Common myeloid progenitor, CD34-positive (primary cell): ENCODE data around the gene CTSW.

Experiments
- CTCF ChIA-PET: fragments of 350-600 bp; sonication (Branson Sonifier 250); formaldehyde crosslinking; loops from one replicate; lab custom pipeline; 2021; ENCODE audit warnings: antibody characterized with exemption; lab: Charles Lee
- POLR2A ChIA-PET: fragments of 350-600 bp; sonication (Branson Sonifier 250); formaldehyde crosslinking; loops from one replicate; lab custom pipeline; 2021; ENCODE audit warnings: antibody characterized with exemption; lab: Charles Lee
- DNase-seq, 3 donors: peaks; one replicate each; pipeline versions ENCODE4 v3.0.0 to v3.0.0-alpha.2; 2013
- H3K27ac ChIP-seq, 2 experiments: 1 replicate in 1 of 2; 2 replicates in 1 of 2; pipeline ENCODE4 v1.7.0; 2013; ENCODE audit warnings: inconsistent platforms in 2 of 2, low read length in 2 of 2, mild to moderate bottlenecking in 2 of 2, low read depth in 1 of 2, moderate library complexity in 1 of 2; ENCODE audit not compliant: severe bottlenecking in 2 of 2, insufficient read depth in 1 of 2, poor library complexity in 1 of 2
- H3K27me3 ChIP-seq, 5 experiments: replicated peaks in 2 of 5; 1 replicate in 3 of 5; 2 replicates in 2 of 5; pipeline versions ENCODE4 v1.6.1 to v1.7.0; 2013; ENCODE audit warnings: low read length in 4 of 5, mild to moderate bottlenecking in 2 of 5, moderate library complexity in 2 of 5, inconsistent platforms in 1 of 5; ENCODE audit not compliant: insufficient read depth in 5 of 5, control insufficient read depth in 4 of 5
- H3K36me3 ChIP-seq, 4 experiments: 1 replicate in 2 of 4; 2 replicates in 2 of 4; pipeline versions ENCODE4 v1.6.1 to v1.7.0; 2013; ENCODE audit warnings: low read length in 3 of 4, control low read depth in 1 of 4, mild to moderate bottlenecking in 1 of 4; ENCODE audit not compliant: control insufficient read depth in 4 of 4, insufficient read depth in 4 of 4
- H3K4me1 ChIP-seq, 4 experiments: 1 replicate in 3 of 4; 2 replicates in 1 of 4; pipeline versions ENCODE4 v1.6.1 to v1.7.1; 2013; ENCODE audit warnings: low read length in 3 of 4, mild to moderate bottlenecking in 3 of 4, control low read depth in 1 of 4, inconsistent platforms in 1 of 4, moderate library complexity in 1 of 4; ENCODE audit not compliant: control insufficient read depth in 4 of 4, insufficient read depth in 4 of 4; ENCODE audit errors: control extremely low read depth in 1 of 4
- H3K4me3 ChIP-seq, 7 experiments: 1 replicate in 4 of 7; 2 replicates in 3 of 7; pipeline versions ENCODE4 v1.5.1 to v1.7.0; 2013; ENCODE audit warnings: mild to moderate bottlenecking in 7 of 7, low read length in 6 of 7, moderate library complexity in 6 of 7, inconsistent platforms in 2 of 7, low read depth in 2 of 7, control low read depth in 1 of 7; ENCODE audit not compliant: insufficient read depth in 4 of 7, control insufficient read depth in 1 of 7; ENCODE audit errors: extremely low read depth in 1 of 7
- H3K9me3 ChIP-seq, 5 experiments: 1 replicate in 4 of 5; 2 replicates in 1 of 5; pipeline versions ENCODE4 v1.6.1 to v1.7.1; 2013; ENCODE audit warnings: low read length in 4 of 5, mild to moderate bottlenecking in 2 of 5, inconsistent platforms in 1 of 5, low read depth in 1 of 5, moderate library complexity in 1 of 5; ENCODE audit not compliant: control insufficient read depth in 4 of 5, insufficient read depth in 2 of 5; ENCODE audit errors: control extremely low read depth in 1 of 5
- WGBS: methylation state at CpG from one replicate; pipeline ENCODE4 v1.1.5; 2013; ENCODE audit not compliant: insufficient coverage; 5-methylcytosine and 5-hydroxymethylcytosine counted together

CTSW gene

GRCh38 chr11:65927904-65928397 is 48.3 kb downstream of the CTSW start:
- WGBS: 0% methylated on average over 5 of the region's 9 CpGs
- DNase-seq: peak; percentile 97 to 99 (median 98)
- peaks cover 0 to 15% (median 7%) of the 10 kb centered on the region in 4 experiments for H3K36me3 ChIP-seq
- CTCF ChIA-PET: interaction anchor here (0.9 to 1.7 kb wide), 9 partner anchors 8 to 57 kb away, joined by 3 to 4 read pairs (median 3); partner anchors contain the start of gene CCDC85B
- H3K9me3 ChIP-seq: no peaks in the 10 kb centered on the region
- H3K27me3 ChIP-seq: no peaks in the 10 kb centered on the region
- POLR2A ChIA-PET: interaction anchor here (0.6 to 1.2 kb wide), 6 partner anchors 8 to 54 kb away, joined by 3 to 4 read pairs (median 3); partner anchors contain the start of genes CCDC85B and FIBP
- H3K27ac ChIP-seq: peak overlapping the region; percentile 27 to 77
- peaks cover 7 to 41% (median 39%) of the 10 kb centered on the region in 4 experiments for H3K4me1 ChIP-seq
- peak overlapping the region in 5 of 7 experiments; percentile 23 to 66 (median 50) for H3K4me3 ChIP-seq

DNA sequence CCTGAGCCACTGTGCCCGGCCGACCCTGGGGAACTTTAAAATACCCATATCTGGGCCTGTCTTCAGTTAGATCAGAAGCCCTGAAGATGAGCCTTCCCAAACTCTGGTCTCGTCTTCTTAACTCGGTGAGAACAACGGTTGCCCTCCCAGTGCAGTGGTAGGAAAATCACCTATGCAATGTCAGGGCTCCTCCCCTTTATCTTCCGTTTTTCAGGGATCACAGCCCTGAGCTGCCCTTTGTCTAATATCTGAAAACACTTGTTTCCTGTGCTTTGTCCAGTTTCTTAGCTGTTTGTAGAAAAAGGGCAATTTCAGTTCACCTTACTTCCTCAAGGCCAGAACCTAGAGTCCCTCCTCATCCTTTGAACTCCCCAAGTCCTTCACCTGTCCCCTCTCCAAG is 49.0 kb downstream of the CTSW start:
- DNase-seq: peak in 1 of 3 donors; percentile 18
- peaks cover 7 to 41% (median 39%) of the 10 kb centered on the region in 4 experiments for H3K4me1 ChIP-seq
- 33% methylated on average over 6 of the region's 6 CpGs for WGBS
- no peaks in the 10 kb centered on the region for H3K9me3 ChIP-seq
- H3K36me3 ChIP-seq: peaks cover 0 to 9% (median 4%) of the 10 kb centered on the region in 4 experiments
- H3K4me3 ChIP-seq: peak overlapping the region in 3 of 7 experiments; percentile 23 to 66 (median 52)
- peak overlapping the region; percentile 46 to 77 for H3K27ac ChIP-seq
- POLR2A ChIA-PET: interaction anchor here (0.7 to 1.0 kb wide), 3 partner anchors 9 to 40 kb away, joined by 3 to 4 read pairs (median 3); partner anchors contain the start of genes CCDC85B and FIBP
- no peaks in the 10 kb centered on the region for H3K27me3 ChIP-seq
- CTCF ChIA-PET: interaction anchor here (0.9 to 2.0 kb wide), 9 partner anchors 8 to 47 kb away, joined by 3 to 8 read pairs (median 3); partner anchors contain the start of gene CCDC85B

GRCh38 chr11:65931773-65932557 is 52.3 kb downstream of the CTSW start:
- no peaks in the 10 kb centered on the region for H3K36me3 ChIP-seq
- no peak overlapping the region for H3K27ac ChIP-seq
- peaks cover 7 to 40% (median 38%) of the 10 kb centered on the region in 4 experiments for H3K4me1 ChIP-seq
- WGBS: 81% methylated on average over 11 of the region's 13 CpGs
- H3K4me3 ChIP-seq: no peak overlapping the region
- DNase-seq: peak in 2 of 3 donors; percentile 43 to 47
- H3K9me3 ChIP-seq: no peaks in the 10 kb centered on the region
- ChIA-PET POLR2A (interaction anchor here (0.7 to 1.6 kb wide), 3 partner anchors 29 to 43 kb away, joined by 3 to 5 read pairs (median 4); no protein-coding TSS in a partner anchor), CTCF (interaction anchor here (0.8 to 3.6 kb wide), 8 partner anchors 10 to 43 kb away, joined by 3 to 34 read pairs (median 4); partner anchors contain the start of genes C11orf68, CCDC85B and FIBP)
- H3K27me3 ChIP-seq: no peaks in the 10 kb centered on the region

GRCh38 chr11:65932558-65932919 is 52.9 kb downstream of the CTSW start:
- Histone ChIP-seq H3K27ac (no peak overlapping the region), H3K4me1 (peaks cover 7 to 35% (median 33%) of the 10 kb centered on the region in 4 experiments), H3K36me3 (no peaks in the 10 kb centered on the region), H3K9me3 (no peaks in the 10 kb centered on the region), H3K4me3 (no peak overlapping the region), H3K27me3 (no peaks in the 10 kb centered on the region)
- ChIA-PET POLR2A (interaction anchor here (0.7 to 1.6 kb wide), 3 partner anchors 30 to 44 kb away, joined by 3 to 5 read pairs (median 4); no protein-coding TSS in a partner anchor), CTCF (interaction anchor here (1.3 to 3.6 kb wide), 5 partner anchors 11 to 44 kb away, joined by 3 to 34 read pairs (median 5); partner anchors contain the start of genes C11orf68, CCDC85B and FIBP)
- DNase-seq: no peak
- WGBS: 68% methylated on average over 8 of the region's 9 CpGs
